ENCODE data around the gene SLC37A2. TPM values are rescaled to one million over a fixed set of nuclear protein-coding genes. Genes with fewer than 3 reads are reported as not detected.

SLC37A2 gene
- total RNA-seq, 4 donors from 2014 or later, result 6.6 to 12.9 (median 8.9) TPM

GRCh38 chr11:125063429-125064043 lies 431 bp downstream of the SLC37A2 start:
- peak overlapping the region; percentile 59 to 75 (median 71) for H3K4me3 ChIP-seq
- peak; percentile 91 for DNase-seq (ENCODE audit: extremely low spot score)
- peaks cover 11 to 21% (median 16%) of the 10 kb centered on the region in 4 donors for H3K4me1 ChIP-seq
- intact Hi-C loops (cut with DNase I), result no loop called here
- no peaks in the 10 kb centered on the region for H3K27me3 ChIP-seq
- H3K36me3 ChIP-seq, result no peaks in the 10 kb centered on the region
- TF ChIP-seq POLR2AphosphoS5 (IDR thresholded peaks at IDR 0.05), result no peak
- TF ChIP-seq CTCF (IDR thresholded peaks at IDR 0.05), result no peak
- no peak for TF ChIP-seq EP300 (IDR thresholded peaks at IDR 0.05)
- TF ChIP-seq POLR2A (IDR thresholded peaks at IDR 0.05; ENCODE audit: low read depth), result no peak
- H3K9me3 ChIP-seq, result no peaks in the 10 kb centered on the region
- WGBS, result 10% methylated on average over 23 of the region's 38 CpGs
- H3K27ac ChIP-seq (replicated peaks in 1 of 4), result peak overlapping the region; percentile 66 to 76 (median 70)

- H3K27me3 ChIP-seq, result no peaks in the 10 kb centered on the region
- WGBS, result 85% methylated on average over 7 of the region's 7 CpGs
- no peak for TF ChIP-seq CTCF (IDR thresholded peaks at IDR 0.05)
- no peak for TF ChIP-seq POLR2A (IDR thresholded peaks at IDR 0.05; ENCODE audit: low read depth)
- TF ChIP-seq EP300 (IDR thresholded peaks at IDR 0.05), result no peak
- no peak for TF ChIP-seq POLR2AphosphoS5 (IDR thresholded peaks at IDR 0.05)
- intact Hi-C loops (cut with DNase I), result no loop called here
- no peaks in the 10 kb centered on the region for H3K9me3 ChIP-seq
- H3K36me3 ChIP-seq, result no peaks in the 10 kb centered on the region
- DNase-seq (ENCODE audit: extremely low spot score), result peak; percentile 53
- peak overlapping the region in 1 of 4 donors; percentile 73 for H3K27ac ChIP-seq (replicated peaks in 1 of 4)
- H3K4me1 ChIP-seq, result peaks cover 11 to 21% (median 16%) of the 10 kb centered on the region in 4 donors
- peak overlapping the region; percentile 59 to 75 (median 71) for H3K4me3 ChIP-seq
Measured at GRCh38 chr11:125064070-125064469, 965 bp downstream of the SLC37A2 start.

- no peak for TF ChIP-seq POLR2A (IDR thresholded peaks at IDR 0.05; ENCODE audit: low read depth)
- no peak for TF ChIP-seq POLR2AphosphoS5 (IDR thresholded peaks at IDR 0.05)
- TF ChIP-seq EP300 (IDR thresholded peaks at IDR 0.05), result no peak
- no peak for TF ChIP-seq CTCF (IDR thresholded peaks at IDR 0.05)
- 94% methylated on average over 4 of the region's 4 CpGs for WGBS
Measured at GRCh38 chr11:125068368-125068767, 5.3 kb downstream of the SLC37A2 start.

GRCh38 chr11:125069008-125069407 lies 5.9 kb downstream of the SLC37A2 start:
- no peak for TF ChIP-seq POLR2A (IDR thresholded peaks at IDR 0.05; ENCODE audit: low read depth)
- no peak for TF ChIP-seq POLR2AphosphoS5 (IDR thresholded peaks at IDR 0.05)
- TF ChIP-seq EP300 (IDR thresholded peaks at IDR 0.05), result no peak
- TF ChIP-seq CTCF (IDR thresholded peaks at IDR 0.05), result no peak
- Histone ChIP-seq H3K9me3 (no peaks in the 10 kb centered on the region), H3K36me3 (no peaks in the 10 kb centered on the region), H3K27me3 (peaks cover 0 to 31% (median 0%) of the 10 kb centered on the region in 4 donors), H3K4me3 (no peak overlapping the region), H3K4me1 (peaks cover 2 to 17% (median 6%) of the 10 kb centered on the region in 4 donors), H3K27ac (replicated peaks in 1 of 4) (no peak overlapping the region)
- peak; percentile 64 for DNase-seq (ENCODE audit: extremely low spot score)
- intact Hi-C loops (cut with DNase I), result no loop called here
- WGBS, result 87% methylated on average over 4 of the region's 4 CpGs

More at GRCh38 chr11:125068368-125068767, 5.3 kb downstream of the SLC37A2 start:
- peaks cover 0 to 25% (median 0%) of the 10 kb centered on the region in 4 donors for H3K27me3 ChIP-seq
- no peaks in the 10 kb centered on the region for H3K9me3 ChIP-seq
- no peak overlapping the region for H3K27ac ChIP-seq (replicated peaks in 1 of 4)
- DNase-seq (ENCODE audit: extremely low spot score), result peak; percentile 57
- peaks cover 8 to 24% (median 13%) of the 10 kb centered on the region in 4 donors for H3K4me1 ChIP-seq
- H3K4me3 ChIP-seq, result no peak overlapping the region
- intact Hi-C loops (cut with DNase I), result no loop called here
- H3K36me3 ChIP-seq, result no peaks in the 10 kb centered on the region
